Measurements from ENCODE around the gene GPR89B. TPM values are rescaled to one million over a fixed set of nuclear protein-coding genes. Genes with fewer than 3 reads are reported as not detected.
A peak's percentile ranks its signal among the peaks of the same experiment; 100 is the strongest.
"Not testable (repeated sequence)": the region's sequence is repeated elsewhere in the genome, so short reads cannot be mapped to it uniquely, and the experiment has no call there.

GPR89B gene
- total and polyA plus RNA-seq, 9 of the 15 experiments (the other 6 are each of a cell fraction or from before 2014, with no cell fraction given): 9.3 to 39.3 (median 19.6) TPM

DNA sequence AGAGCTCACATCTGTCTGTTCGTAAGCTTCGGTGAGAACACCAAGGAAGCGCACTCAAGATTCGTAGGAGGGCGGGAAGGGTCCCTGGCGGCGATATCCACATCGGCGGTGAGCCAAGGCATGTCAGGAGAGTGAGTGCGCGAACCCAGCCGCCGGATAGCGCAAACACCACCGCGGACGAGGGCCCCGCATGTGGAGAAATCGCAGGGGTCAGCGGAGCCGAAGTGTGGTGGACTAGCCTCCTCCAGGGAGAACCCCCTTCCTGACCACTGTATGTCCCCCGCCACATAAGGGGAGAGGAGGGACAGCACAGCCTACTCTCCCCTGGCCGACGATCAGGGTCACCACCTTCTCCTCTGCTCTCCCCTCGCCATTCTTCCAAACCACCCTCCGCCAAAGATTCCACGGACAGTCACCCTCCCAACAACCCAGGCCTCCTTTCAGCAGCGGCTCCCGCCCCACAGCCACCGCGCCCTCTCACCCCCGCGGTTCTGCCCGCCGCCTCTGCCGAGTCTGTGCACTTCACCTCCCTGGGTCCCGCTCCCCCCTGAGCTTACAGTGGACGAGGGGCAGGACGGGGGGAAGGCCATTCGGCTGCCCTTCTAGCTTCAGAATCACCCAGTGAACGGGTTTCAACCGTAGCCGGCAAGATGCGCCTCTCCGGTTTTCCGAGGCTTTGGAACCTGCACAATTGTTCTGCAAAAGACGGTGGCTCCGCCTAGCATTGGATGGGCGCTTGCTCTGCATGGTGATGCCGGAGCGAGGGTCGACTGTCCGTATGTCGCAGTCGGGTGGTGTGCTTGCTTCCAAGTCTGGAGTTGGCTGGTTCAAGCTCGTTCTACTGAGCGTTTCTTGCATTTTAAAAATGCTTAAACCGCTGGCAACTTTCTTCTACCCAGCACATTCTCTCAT, 86.3 kb downstream of the GPR89B start:
- H3K27me3 ChIP-seq (ENCODE audit: control insufficient read depth in 2 of 2, insufficient read depth in 2 of 2, low read length in 2 of 2); H3K27ac ChIP-seq (ENCODE audit: extremely low read depth, low read depth, low read length); DNase-seq (ENCODE audit: extremely low read depth in 1 of 4, low spot score in 3 of 4); H3K9me1 ChIP-seq (ENCODE audit: control insufficient read depth, insufficient read depth, low read length); ATAC-seq; H3K9ac ChIP-seq (ENCODE audit: insufficient read depth in 1 of 2, low read depth in 2 of 2, low read length in 2 of 2); H3K9me3 ChIP-seq (replicated peaks; ENCODE audit: control insufficient read depth, insufficient read depth, low read depth, low read length); H3K4me3 ChIP-seq; H3K36me3 ChIP-seq (ENCODE audit: control insufficient read depth, insufficient read depth, low read length); H2AFZ ChIP-seq (ENCODE audit: low read depth, low read length); intact Hi-C loops (cut with micrococcal nuclease); BruUV-seq (replicated peaks); H3K79me2 ChIP-seq (ENCODE audit: control insufficient read depth, insufficient read depth, low read length); H4K20me1 ChIP-seq (replicated peaks; ENCODE audit: control insufficient read depth, insufficient read depth, low read length); H3K4me1 ChIP-seq (replicated peaks in 1 of 2; ENCODE audit: control insufficient read depth in 2 of 2, insufficient read depth in 2 of 2, low read length in 2 of 2); FAIRE-seq; in situ Hi-C loops (cut with MboI); POLR2A ChIA-PET; CTCF ChIA-PET (ENCODE audit: low intra/inter-chr PET ratio); H3K4me2 ChIP-seq (ENCODE audit: insufficient read depth, low read length): not testable (repeated sequence)
- WGBS (ENCODE audit: insufficient coverage, low coverage, missing lambda C conversion rate): 80% methylated on average over 10 of the region's 58 CpGs

DNA sequence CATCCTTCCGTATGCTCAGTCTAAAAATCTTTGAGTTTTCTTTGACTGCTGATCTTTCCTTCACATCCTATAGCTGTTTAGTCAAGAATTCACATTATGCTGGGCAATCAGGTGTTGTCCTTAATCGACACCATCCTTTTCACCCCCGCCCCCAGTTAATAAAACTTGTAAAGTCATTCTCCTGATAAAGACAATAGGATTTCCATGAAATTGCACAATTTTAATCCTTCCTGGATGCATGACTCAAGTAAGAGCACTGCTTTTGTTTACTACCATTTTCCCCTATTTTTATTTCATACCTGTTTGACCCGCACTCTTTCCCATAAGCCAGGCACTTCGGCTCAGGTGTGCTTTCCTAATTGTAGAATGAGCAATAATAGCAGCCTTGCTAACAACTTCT, 96.7 kb downstream of the GPR89B start:
- H3K9me1 ChIP-seq (ENCODE audit: control insufficient read depth, insufficient read depth, low read length); CTCF ChIA-PET (ENCODE audit: low intra/inter-chr PET ratio); H3K4me1 ChIP-seq (replicated peaks in 1 of 2; ENCODE audit: control insufficient read depth in 2 of 2, insufficient read depth in 2 of 2, low read length in 2 of 2); ATAC-seq; H3K9me3 ChIP-seq (replicated peaks; ENCODE audit: control insufficient read depth, insufficient read depth, low read depth, low read length); H3K27me3 ChIP-seq (ENCODE audit: control insufficient read depth in 2 of 2, insufficient read depth in 2 of 2, low read length in 2 of 2); FAIRE-seq; H3K4me3 ChIP-seq; H3K36me3 ChIP-seq (ENCODE audit: control insufficient read depth, insufficient read depth, low read length); H4K20me1 ChIP-seq (replicated peaks; ENCODE audit: control insufficient read depth, insufficient read depth, low read length); POLR2A ChIA-PET; in situ Hi-C loops (cut with MboI); BruUV-seq (replicated peaks); DNase-seq (ENCODE audit: extremely low read depth in 1 of 4, low spot score in 3 of 4); H3K79me2 ChIP-seq (ENCODE audit: control insufficient read depth, insufficient read depth, low read length); H3K27ac ChIP-seq (ENCODE audit: extremely low read depth, low read depth, low read length); H3K9ac ChIP-seq (ENCODE audit: insufficient read depth in 1 of 2, low read depth in 2 of 2, low read length in 2 of 2); H3K4me2 ChIP-seq (ENCODE audit: insufficient read depth, low read length); intact Hi-C loops (cut with micrococcal nuclease); H2AFZ ChIP-seq (ENCODE audit: low read depth, low read length): not testable (repeated sequence)
- TF ChIP-seq SMARCA4 (IDR thresholded peaks at IDR 0.05) (peak; percentile 18; the same call in 1 of the 2 replicates), TRIM24 (IDR thresholded peaks at IDR 0.05) (peak; percentile 20 to 54; a peak in 1 of 4 replicates), RCOR1 (IDR thresholded peaks at IDR 0.05; ENCODE audit: borderline replicate concordance in 1 of 2, low read depth in 2 of 2, low read length in 2 of 2) (peak in 1 of 2 experiments; percentile 30; a peak in 1 of 4 replicates), ARID1B (IDR thresholded peaks at IDR 0.05) (peak; percentile 41; the same call in 1 of the 2 replicates), ZNF316 (IDR thresholded peaks at IDR 0.05) (peak; percentile 57; the same call in 1 of the 2 replicates), CEBPB (tag; IDR thresholded peaks at IDR 0.05) (peak; percentile 75), L3MBTL2 (IDR thresholded peaks at IDR 0.05) (0 out of 2 replicates have a peak, but pooled peaks have one; percentile 12), SOX6 (IDR thresholded peaks at IDR 0.05) (peak; percentile 68), C11orf30 (IDR thresholded peaks at IDR 0.05; ENCODE audit: low read depth) (peak; percentile 53), MAFG (tag; conservative IDR thresholded peaks at IDR 0.05) (peak; percentile 64)
- 57% methylated on average over 4 of the region's 5 CpGs for WGBS (ENCODE audit: insufficient coverage, low coverage, missing lambda C conversion rate)

DNA sequence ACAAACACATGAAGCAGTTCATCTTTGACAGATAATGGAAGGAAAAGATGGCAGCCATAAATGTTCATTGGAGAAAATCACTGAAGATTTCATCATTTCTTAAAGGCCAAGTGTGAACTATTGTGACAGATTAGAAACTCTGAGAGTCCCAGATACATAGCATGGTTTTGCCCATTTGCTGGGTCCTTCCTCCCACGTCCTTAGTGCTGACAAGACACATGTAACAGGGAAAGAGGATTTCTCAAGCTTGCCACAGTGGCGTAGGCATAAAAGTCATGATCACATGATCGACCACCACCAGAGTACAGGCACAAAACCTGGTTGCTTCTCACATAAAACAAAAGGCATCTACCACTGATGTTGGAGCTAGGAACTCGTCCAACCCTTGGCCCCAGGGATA, 98.8 kb downstream of the GPR89B start:
- H3K27ac ChIP-seq (ENCODE audit: extremely low read depth, low read depth, low read length); CTCF ChIA-PET (ENCODE audit: low intra/inter-chr PET ratio); ATAC-seq; FAIRE-seq; H3K9me3 ChIP-seq (replicated peaks; ENCODE audit: control insufficient read depth, insufficient read depth, low read depth, low read length); H4K20me1 ChIP-seq (replicated peaks; ENCODE audit: control insufficient read depth, insufficient read depth, low read length); DNase-seq (ENCODE audit: extremely low read depth in 1 of 4, low spot score in 3 of 4); H3K9me1 ChIP-seq (ENCODE audit: control insufficient read depth, insufficient read depth, low read length); intact Hi-C loops (cut with micrococcal nuclease); H3K79me2 ChIP-seq (ENCODE audit: control insufficient read depth, insufficient read depth, low read length); H2AFZ ChIP-seq (ENCODE audit: low read depth, low read length); H3K36me3 ChIP-seq (ENCODE audit: control insufficient read depth, insufficient read depth, low read length); H3K4me1 ChIP-seq (replicated peaks in 1 of 2; ENCODE audit: control insufficient read depth in 2 of 2, insufficient read depth in 2 of 2, low read length in 2 of 2); POLR2A ChIA-PET; BruUV-seq (replicated peaks); H3K4me2 ChIP-seq (ENCODE audit: insufficient read depth, low read length); H3K4me3 ChIP-seq; H3K9ac ChIP-seq (ENCODE audit: insufficient read depth in 1 of 2, low read depth in 2 of 2, low read length in 2 of 2); H3K27me3 ChIP-seq (ENCODE audit: control insufficient read depth in 2 of 2, insufficient read depth in 2 of 2, low read length in 2 of 2); in situ Hi-C loops (cut with MboI): not testable (repeated sequence)
- 13% methylated on average over 1 of the region's 4 CpGs for WGBS (ENCODE audit: insufficient coverage, low coverage, missing lambda C conversion rate)

Measured in K562 (cell line).